Central memory CD4-positive, alpha-beta T cell (primary cell): ENCODE results near the gene TMEM109.
A peak's percentile ranks its signal among the peaks of the same experiment; 100 is the strongest.

ENCODE experiments used
- DNase-seq: peaks from one replicate; pipeline ENCODE4 v3.0.0; 2022
- total RNA-seq, 3 experiments: gene quantifications; one replicate each; lab custom pipeline; 2026; lab: John Stamatoyannopoulos, UW

The TMEM109 gene
- total RNA-seq = 22.4 to 135 (median 58.2) reads per million in 3 experiments

DNA sequence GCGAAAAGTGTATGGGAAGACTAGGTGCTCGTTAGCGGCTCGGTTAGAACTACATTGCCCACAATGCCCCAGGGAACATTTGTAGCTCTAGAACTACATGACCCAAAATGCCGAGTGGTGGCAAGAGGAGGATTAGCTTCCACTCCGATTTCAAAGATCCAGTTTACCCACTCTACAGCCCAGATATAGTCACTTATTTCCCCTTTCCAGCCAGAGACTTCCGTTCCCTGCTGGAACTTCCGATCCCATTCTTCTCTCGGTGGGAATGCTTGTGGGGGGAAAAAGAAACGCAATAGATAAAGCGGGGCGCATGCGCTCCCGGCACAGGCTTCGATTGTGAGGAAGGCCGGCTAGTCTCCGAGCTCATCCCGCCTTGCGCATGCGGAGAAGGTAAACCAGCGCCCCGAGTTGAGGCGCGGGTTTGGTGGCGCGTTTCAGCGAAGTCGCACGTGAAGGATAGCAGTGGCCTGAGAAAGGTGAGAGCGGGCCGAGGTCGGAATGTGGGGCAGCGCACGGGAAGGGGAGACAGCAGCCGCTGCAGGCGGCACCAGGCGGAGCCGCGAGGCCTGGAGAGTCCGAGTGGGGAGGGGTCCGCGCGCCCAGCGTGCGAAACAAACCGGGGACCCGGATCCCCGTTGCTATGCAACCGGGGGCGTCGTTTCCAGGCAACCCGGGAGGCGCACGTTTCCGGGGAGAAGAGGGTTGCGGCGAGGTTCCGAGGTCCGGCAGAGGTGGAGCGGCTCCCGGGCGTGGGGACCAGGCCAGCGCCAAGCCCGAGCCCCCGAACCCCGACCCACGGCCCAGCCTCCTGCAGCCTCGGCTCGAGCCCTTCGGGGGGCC, at the start of gene TMEM109:
Gene TMEM109, plus strand, starts transcription at position 366 of the 840 bp plus-strand sequence. CDS start 5,536 bp downstream, outside the sequence.
- DNase-seq = peak; percentile 90

GRCh38 chr11:60864856-60865513, 49.0 kb upstream of the TMEM109 start:
- no peak for DNase-seq

DNA sequence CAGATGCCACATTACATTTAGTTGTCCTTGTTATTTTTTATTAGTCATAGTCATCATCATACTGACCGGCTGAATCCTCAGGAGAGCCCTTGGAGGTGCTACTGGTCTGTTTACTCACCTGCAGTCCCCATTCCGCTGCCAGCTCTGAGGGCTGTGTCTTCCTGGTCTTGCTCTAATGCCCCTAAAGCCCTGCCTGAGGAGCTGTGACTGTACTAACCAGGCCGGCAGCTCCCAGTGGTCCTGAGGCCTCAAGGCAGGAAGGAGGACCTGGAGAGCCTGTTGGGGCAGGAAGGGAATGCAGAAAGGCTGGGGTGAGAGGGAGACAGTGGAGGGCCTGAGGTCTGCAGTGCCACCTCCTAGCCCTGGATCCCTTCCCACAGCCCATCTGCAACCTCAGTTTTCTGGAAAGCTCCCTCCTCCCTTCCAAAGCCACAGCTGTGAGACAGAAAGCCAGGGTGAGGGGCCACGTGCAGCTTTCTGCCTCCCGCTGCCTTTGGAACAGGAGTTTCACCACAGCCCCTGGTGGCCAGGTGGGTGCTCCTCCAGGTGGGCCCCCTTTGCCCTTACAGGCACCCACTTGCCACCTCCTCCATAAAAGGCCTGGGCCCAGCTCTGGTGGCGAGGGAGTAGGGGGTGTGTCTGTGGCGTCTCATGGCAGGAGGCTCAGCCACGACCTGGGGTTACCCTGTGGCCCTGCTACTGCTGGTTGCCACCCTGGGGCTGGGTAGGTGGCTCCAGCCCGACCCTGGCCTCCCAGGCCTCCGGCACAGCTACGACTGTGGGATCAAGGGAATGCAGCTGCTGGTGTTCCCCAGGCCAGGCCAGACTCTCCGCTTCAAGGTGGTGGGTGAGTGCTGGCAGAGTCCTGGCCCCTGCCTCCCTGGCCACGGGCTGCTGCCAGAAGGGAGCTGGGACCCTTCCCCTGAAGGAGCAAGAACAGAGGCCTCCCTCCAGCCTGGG, 46.8 kb upstream of the TMEM109 start, which contains the start of gene ZP1:
Gene ZP1, plus strand, starts transcription at position 632 of the 960 bp plus-strand sequence. Its CDS starts 20 bp downstream, at position 652.
- no peak for DNase-seq

GRCh38 chr11:60867871-60868681, 45.9 kb upstream of the TMEM109 start:
- no peak for DNase-seq

GRCh38 chr11:60868682-60869450, 45.1 kb upstream of the TMEM109 start:
- no peak for DNase-seq

DNA sequence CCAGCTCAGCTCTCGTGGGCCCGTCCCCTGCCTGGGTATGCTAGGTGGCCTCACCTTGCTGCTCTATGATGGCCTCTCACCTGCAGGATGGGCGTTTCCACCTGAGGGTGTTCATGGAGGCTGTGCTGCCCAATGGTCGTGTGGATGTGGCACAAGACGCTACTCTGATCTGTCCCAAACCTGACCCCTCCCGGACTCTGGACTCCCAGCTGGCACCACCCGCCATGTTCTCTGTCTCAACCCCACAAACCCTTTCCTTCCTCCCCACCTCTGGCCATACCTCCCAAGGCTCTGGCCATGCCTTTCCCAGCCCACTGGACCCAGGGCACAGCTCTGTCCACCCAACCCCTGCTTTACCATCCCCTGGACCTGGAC, 44.5 kb upstream of the TMEM109 start:
- DNase-seq = no peak

DNA sequence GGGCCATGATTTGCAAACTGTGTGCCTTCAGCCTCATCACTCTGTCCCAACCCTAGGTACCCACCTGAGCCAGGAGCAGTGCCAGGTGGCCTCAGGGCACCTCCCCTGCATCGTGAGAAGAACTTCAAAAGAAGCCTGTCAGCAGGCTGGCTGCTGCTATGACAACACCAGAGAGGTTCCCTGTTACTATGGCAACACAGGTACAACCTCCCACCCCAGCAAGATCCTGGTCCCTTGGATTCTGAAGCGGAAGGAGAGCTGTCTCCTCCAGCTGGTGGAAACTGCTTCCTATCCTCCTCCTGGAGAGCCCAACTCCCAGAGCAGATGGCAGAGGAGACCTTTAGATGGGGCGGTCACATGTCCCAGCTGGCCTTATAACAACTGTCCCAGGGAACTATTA, 43.7 kb upstream of the TMEM109 start:
- no peak for DNase-seq

- DNase-seq = no peak
Observed at GRCh38 chr11:60870733-60871377, 43.1 kb upstream of the TMEM109 start.

DNA sequence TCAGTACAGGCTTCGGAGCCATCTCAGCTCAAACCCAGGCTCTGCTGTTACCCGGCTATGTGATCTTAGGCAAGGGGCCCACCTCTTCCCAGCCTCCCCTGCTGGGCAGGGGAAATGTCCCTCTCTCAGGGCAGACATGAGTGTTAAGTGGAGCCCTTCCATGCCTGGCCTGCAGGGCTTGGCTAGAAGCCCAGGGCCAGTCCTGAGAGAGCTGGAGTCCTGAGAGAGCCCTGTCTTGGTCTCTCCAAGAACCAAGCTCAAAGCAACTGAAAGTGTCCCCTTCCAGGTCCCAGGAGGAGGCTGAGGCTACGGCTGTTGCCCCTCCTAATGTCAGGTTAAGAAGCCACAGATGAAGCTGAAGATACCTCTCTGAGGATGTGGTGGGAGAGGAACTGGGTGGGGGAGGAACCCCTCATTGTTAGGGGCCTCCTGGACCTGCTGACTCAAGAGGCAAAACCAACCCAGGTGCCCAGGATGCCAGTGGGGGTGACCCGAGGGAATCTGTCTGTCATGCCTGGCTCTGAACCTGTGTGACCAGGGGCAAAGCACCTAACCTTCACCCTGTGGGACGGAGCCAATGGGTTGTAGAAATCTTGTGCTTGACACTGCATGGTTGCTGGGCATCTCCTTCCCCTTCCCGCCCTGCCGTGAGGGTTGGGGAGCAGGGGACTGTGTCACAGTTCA, 42.4 kb upstream of the TMEM109 start:
- DNase-seq = no peak

DNA sequence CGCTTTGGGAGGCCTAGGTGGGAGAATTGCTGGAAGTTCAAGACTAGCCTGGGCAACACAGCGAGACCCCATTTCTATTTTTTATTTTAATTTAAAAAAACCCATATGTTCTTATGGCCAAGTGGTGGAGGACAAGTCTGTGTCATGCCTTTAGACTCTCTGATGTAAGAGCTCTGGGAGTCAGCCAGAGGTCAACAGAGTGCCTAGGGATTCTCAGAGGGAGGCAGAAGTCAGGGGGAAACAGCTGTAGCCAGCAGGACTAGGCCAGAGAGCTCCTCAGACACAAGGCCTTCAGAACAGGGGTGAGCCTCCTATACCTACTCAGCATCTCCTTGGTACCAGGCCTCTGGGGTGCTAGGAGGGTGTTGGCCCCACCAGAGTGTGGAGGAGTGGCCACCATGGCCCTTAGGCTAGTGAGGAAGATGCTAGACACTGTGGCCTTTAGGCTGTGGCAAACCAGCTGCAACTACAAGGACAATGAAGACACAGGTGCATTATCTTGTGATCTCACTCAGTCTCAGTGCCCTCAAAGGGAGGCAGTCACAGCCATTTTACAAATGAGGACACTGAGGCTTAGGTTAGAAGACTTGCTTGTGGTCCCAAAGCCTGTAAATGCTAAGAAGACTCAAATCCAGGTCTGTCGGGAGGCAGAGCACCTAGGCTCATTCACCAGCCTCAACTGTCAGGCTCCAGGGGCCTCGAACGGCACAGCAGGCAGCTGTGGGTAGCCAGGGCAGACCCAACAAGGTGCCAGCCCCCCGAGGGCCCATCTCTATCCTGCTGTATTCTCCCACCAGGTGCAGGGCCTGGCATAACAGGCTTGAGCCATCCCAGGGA, 41.6 kb upstream of the TMEM109 start:
- DNase-seq = no peak

DNA sequence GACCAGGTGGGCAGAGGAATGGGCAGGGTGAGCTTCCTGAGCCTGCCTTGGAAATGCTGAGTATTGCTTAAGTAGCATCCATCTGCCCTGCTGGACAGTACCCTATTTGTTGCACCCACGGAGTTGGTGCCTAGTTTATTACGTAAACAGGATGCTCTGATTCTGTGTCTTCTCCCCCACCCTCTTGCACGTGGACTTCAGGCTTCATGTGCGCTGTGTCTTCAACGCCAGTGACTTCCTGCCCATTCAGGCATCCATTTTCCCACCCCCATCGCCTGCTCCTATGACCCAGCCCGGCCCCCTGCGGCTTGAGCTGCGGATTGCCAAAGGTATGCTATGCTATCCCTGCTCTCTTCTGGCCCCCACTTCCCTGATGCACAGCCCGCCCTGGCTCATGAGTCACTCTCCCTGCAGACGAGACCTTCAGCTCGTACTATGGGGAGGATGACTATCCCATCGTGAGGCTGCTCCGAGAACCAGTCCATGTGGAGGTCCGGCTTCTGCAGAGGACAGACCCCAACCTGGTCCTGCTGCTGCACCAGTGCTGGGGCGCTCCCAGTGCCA, 40.9 kb upstream of the TMEM109 start:
- DNase-seq = no peak

GRCh38 chr11:60873533-60873932, 40.4 kb upstream of the TMEM109 start:
- DNase-seq = no peak

GRCh38 chr11:60874421-60875365, 39.3 kb upstream of the TMEM109 start:
- no peak for DNase-seq

- DNase-seq = no peak
Observed at GRCh38 chr11:60875366-60876167, 38.4 kb upstream of the TMEM109 start.

DNA sequence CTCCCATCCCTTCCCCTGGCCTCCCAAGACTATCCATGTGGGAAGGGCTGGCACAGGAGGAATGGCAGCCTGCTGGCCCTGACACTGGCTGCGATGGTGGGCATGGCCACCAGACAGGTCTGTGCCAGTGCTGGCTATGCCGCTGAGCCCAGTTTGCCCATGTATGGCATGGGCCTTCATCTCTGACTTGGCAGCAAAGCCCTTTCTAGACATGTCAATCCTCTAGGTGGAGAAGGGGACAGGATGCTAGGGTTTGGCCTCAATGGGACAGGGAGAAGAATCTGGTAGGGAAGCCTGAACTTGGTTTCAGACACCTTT, 37.8 kb upstream of the TMEM109 start:
- no peak for DNase-seq

GRCh38 chr11:60878245-60879101, 35.5 kb upstream of the TMEM109 start:
- DNase-seq = no peak
